ENCODE data around the gene PTPRZ1.

Gene PTPRZ1

DNA sequence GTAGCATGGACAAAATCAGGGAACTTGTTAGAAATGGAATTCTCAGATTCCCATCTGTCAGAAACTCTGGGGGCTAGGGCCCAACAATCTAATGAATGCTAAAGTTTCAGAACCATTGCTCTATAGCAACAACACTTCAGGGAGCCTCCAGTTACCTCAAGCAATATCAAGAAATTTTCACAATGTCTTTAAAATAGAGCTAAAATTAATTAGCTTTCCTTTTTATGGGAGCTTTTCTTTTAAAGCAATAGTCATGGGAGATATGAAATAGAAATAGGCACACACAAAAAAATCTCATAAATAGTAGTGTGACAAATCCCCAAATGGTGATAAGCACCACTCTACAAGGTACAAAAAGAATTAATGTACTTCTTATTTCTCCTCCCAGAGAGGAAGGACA lies 190.2 kb downstream of the PTPRZ1 start:
- DNase-seq = no peak

DNA sequence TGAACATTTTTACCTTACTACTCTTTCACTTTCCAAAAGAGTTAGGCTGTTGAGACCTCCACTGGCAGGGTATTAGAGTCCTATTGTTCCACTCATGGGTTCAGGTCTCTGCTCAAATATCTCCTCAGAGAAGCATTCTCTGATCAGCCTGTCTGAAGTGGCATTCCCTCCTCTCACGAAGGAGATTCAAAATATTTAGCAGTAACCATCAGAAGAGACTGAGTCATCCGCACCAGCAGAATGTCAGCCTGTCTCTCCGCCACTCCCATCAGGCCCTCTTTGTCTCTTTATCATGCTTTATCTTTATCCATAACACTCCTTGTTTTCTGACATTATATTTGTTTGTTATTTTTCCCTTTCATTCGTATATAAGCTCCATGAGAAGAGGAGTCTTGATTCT lies 192.0 kb downstream of the PTPRZ1 start:
- DNase-seq = no peak

DNA sequence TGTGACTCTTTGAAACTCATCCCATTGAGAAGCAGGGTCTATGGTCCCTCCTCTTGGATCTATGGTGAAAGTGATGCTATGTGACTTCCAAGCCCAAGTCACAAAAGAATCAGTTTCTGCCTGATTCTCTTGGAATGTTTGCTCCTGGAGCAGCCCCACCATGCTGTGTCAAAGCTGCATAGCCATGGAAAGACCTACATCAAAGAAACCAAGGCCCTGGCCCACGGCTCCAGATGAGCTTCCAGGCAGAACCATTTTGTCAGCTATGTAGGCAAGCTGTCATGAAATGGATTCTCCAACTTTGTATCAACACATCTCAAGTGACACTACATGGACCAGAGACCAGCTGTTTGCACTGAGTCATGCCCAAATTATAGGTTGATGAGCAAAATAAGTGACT lies 194.1 kb downstream of the PTPRZ1 start:
- DNase-seq = no peak

DNA sequence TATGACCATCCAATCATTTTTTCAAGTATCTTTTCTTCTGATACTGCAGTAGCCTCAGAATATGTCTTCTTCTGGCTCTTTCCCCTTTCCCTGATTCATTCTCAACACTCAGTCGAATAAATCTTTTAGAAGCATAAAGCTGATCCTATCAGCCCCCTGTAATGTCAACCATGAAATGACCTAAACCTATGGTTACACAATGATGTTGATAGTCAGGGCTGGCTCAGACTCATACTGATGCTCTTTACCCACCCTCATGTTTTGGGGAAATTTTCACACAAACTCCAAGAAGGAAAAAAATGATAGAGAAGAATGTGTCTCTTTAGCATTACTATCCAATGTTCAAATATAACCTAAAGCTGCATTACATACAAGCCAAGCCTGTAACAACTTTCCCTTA lies 195.1 kb downstream of the PTPRZ1 start:
- DNase-seq = no peak

DNA sequence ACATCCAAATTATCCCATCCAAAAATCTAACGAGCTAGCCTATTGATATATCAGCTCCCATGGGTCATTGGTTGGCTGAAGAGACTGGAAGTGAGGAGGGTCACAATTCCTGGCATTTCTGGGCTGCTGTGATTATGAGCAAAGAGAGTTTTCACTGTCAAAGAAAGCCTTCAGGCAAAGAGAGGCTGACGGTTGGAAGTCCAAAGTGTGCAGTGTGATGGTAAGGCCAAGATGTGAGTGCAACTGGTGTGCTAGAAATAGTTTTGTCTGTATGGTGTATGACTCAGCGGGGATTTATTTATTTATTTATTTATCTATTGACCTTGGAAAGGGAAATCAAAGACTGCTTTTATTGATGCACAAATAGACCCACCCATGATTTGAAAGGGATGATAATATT lies 196.0 kb downstream of the PTPRZ1 start:
- no peak for DNase-seq

DNA sequence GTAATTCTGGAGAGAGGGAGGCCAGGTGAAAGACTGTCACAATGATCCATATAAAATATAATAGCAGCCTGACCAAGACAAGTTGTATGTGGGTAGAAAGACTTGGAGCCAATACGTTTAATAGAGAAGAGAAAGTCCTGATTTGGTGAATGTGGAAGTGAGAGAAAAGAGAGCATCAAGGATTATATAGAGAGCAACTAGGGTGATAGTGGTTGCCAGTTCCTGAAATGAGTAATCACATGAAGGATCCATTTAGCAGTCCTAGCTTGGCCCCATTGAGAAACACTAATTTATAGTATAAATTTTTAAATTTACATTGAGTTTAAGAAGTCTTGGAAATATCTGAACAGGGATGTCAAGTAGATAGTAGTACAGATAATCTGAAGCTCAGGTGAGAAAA lies 197.1 kb downstream of the PTPRZ1 start:
- DNase-seq = no peak

DNA sequence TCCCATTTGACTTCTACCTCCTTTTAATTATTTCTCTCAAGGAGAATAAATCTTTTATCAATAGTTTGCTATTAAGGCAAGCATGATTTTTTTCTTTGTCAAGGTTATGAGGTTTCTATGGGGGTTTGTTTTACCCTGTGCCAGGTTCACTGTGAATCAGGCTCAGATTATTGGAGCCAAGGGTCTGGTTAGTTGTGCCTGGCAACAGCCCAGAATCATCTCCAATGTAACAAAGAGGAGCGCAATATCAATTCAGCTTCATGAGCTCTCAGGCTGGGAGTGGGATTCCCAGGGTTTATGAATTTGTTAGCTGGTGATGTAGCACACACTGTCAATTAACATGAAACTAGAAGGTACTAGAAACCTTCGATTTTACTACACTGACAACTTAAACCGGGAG lies 197.9 kb downstream of the PTPRZ1 start:
- DNase-seq = no peak

DNA sequence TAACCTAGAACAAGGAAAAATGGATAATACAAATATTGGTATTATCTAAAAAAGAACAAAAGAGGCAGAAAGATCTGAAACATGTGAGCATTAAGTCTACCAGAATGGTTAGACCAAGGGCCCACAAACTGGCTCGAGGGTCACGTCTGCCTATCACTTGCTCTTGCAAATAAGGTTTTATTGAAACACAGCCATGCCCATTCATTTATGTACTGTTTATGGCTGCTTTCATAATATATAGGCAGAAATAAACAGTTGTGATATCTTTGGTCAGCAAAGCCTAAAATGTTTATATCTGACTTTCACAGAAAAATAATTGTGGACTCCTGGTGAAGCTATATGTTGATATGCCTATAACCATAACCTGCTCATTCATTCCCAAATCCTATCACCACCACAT lies 199.3 kb downstream of the PTPRZ1 start:
- no peak for DNase-seq

DNA sequence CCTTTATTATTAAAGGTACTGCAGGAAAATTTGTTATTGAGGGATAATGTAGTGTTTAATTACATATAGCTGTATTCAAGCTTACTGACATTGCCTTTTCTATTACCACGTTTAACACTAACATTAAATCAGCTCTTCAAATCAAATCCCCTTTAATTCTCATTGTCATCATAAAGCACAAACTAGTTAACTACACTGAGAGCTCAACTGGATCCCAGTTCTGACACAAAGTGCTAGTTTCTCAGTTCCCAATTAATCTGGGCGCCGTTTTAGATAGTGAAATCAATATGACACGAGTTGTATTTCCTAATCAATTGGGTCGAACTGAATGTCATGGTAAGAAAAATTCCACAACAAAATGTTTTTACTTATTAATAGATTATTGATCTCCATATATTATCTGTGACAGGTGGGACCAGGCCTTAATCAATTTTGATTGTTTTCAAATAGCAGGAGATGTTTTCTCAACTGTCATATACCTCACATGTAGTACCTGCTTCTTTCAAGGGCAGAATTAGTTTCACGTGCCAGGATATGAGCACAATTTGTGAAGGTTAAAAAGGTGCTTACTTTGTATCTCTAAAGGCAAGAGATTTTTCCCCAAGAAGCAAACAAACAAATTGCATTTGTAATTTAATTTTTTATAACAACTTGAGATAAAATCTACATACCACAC lies 200.1 kb downstream of the PTPRZ1 start:
- no peak for DNase-seq

DNA sequence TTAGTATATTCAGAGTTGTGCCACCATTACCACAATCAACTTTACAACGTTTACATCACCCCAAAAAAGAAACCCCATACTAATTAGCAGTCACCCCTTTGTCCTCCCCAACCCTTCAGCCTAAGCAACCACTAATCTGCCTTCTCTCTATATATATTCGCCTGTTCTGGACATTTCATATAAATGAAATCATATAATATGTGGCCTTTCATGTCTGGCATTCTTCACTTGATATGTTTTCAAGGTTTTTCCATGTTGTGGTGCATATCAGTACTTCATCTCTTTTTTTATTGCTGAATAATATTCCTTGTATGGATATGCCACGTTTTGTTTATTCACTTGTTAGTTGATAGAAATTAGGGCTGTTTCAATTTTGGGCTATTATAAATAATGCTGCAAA lies 200.7 kb downstream of the PTPRZ1 start:
- no peak for DNase-seq

DNA sequence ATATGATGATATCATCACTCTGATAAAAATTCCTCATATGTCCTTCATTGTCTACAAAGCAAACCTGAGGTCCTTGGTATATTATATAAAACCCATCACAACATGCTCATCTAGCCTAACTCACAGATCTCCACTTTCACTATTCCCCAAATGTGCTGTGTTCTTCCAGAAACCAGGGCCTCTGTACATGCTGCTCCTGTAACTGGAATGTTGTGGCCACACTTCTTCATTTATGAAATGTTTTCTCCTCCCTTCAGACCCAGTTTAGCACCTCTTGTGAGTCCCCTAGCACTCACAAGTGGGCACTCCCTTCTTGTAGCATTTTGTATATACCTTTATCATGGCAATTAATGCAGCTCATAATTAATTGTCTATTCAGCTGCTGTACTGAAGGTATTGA lies 209.2 kb downstream of the PTPRZ1 start:
- DNase-seq = no peak

DNA sequence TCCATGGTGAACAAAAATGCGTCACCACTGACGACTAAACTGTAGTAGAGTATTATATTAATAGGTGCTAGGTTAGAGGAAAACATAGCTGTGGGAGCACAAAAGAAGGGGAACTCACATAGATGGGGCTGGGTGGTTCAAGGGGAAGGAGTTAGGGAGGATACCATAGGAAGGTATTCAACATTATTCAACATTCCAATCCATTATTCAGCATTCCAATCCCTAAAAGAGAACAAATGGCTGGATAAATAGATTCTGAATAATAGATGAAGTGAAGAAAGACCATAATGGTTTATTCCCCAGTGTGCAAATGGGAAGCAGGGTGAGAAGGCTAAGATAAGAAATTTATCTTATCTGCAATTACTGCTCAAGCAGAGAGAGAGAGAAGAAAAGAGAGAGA lies 209.7 kb downstream of the PTPRZ1 start:
- DNase-seq = no peak

DNA sequence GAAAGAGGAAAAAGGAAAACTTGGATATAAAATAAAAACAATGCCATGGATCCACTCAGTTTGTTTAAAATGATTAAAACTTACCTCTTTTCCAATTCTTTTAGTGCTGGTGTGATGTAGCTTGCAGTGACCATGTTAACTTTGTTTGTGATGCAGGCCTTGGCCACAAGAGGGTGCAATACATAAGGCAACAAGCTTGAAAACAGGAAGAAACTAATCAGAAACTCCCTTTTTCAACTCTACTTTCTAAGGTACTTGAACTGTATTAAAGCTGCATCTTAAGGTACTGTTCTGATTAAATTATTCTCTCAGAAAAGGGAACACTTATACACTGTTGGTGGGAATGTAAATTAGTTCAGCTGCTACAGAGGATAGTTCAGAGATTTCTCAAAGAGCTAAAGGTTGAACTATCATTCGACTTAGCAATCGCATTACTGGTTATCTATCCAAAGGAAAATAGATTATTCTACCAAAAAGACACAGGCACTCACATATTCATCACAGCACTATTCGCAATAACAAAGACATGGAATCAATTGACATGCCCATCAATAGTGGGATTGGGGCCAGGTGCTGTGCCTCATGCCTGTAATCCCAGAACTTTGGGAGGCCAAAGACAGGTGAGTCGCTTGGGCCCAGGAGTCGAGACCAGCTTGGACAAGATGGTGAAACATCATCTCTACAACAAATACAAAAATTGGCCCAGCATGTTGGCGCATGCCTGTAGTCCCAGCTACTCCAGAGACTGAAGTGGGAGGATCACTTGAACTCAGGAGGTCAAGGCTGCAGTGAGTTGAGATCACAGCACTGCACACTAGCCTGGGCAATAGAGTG lies 220.2 kb downstream of the PTPRZ1 start:
- DNase-seq = peak; percentile 52

DNA sequence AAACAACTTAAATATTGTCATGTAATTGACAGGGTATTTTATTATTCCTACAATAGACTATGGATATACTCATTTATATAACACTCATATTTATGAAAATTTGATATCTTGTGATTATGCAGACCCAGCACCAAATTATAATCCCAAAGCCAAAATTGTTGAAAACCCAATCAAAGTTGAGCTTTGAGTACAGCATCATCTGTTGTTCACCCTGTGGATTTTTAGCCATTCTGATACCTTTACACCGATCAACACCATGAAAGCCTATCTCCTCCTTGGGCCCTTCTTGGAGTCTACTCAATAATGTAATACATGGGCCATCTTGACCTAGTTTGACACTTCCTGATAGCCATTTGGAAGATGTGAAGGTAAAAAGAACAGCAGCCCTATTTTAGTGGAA lies 221.6 kb downstream of the PTPRZ1 start:
- no peak for DNase-seq

DNA sequence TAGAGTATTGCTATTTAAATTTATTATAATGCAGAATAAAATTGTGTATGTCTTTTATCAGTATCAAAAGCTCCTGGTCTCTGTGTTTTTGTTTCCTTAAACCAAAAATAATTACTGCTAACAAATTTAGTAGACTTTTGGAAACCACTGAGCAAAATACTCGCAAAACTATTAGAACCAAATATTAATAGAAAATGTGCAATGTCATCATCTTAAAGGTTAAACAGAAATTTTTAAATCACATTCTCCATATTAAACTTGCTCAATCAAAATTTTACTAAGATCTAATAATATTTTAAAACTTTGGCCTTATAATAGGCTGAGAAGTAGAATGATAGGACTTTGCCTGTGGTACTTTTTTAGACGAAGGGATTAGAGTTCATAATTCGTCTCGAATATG lies 222.7 kb downstream of the PTPRZ1 start:
- no peak for DNase-seq

DNA sequence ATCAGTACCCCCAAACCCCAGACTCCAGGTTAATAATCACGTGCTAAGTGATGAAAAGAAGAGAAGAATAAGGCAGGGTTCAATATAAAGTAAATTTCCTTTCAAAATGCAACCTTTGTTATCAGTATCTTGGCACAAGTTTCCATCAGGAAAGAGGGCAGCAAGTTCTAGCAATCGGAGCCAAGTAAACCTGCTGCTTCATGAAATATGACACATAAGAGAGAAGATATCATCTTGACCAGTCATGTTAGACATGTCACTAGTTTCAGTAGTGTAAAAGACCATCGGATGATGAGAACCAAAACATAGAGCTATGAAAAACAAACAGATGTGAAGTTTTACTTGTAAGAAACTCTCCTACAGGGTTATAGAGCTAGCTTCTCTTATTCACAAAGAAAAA lies 227.1 kb downstream of the PTPRZ1 start:
- no peak for DNase-seq

DNA sequence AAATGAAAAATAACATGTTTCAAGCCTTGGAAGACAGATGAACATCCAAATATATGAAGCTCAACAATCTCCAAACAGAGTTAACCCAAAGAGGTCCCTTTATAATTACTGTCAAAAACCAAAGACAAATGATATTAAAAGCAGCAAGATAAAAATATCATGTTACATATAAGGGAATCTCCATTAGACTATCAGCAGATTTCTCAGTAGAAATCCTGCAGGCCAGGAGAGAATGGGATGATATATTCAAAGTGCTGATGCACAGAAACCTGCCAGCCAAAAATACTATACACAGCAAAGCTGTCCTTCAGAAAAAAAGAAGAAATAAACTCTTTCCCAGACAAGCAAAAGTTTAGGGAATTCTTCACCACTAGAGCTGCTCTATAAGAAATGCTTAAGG lies 230.1 kb downstream of the PTPRZ1 start:
- no peak for DNase-seq
